ENCODE data around the gene MSL1.

The MSL1 gene

DNA sequence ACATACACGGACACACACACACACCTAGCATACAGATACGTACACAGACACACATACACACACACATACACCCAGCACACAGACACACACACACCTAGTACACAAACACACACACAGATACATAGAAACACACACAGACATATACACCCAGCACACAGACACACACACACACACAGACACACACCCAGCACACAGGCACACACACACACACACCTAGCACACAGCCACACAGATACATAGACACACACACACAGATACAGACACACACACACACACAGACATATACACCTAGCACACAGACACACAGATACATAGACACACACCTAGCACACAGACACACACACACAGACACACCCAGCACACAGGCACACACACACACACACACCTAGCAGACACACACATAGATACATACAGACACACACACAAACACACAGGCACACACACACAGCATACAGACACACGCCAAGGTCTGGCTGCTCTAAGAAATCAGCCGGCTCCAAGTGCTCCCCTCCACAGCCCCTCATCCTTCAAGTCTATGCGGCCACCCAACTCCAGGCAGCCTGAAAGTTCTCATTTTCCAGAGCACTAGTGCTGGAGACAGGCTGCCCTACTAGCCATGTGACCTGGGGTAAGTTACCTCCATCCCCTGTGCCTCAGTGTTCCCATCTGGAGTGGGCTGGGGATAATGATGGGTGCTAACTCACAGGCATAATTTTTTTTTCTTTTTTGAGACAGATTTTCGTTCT lies 34.5 kb upstream of the MSL1 start:
- Histone ChIP-seq H3K9me3 (ENCODE audit: insufficient read depth, low read length) (no peaks in the 10 kb centered on the region), H3K36me3 (ENCODE audit: low read length) (no peaks in the 10 kb centered on the region), H4K20me1 (ENCODE audit: low read depth, low read length) (no peaks in the 10 kb centered on the region), H3K4me3 (ENCODE audit: insufficient read depth, low read length, poor library complexity, severe bottlenecking) (no peak overlapping the region), H3K9ac (ENCODE audit: low read length) (no peak overlapping the region), H3K27ac (ENCODE audit: low read depth, low read length) (no peak overlapping the region), H3F3A (ENCODE audit: insufficient read depth) (no peaks in the 10 kb centered on the region), H2AFZ (ENCODE audit: low read depth, low read length, severe bottlenecking) (no peak overlapping the region), H3K9me2 (replicated peaks; ENCODE audit: insufficient read depth, low read length) (no peaks in the 10 kb centered on the region), H3K79me2 (ENCODE audit: insufficient read depth, low read length) (no peaks in the 10 kb centered on the region), H3K4me2 (ENCODE audit: low read depth, low read length, poor library complexity, severe bottlenecking) (no peak overlapping the region), H3K27me3 (ENCODE audit: low read length) (no peaks in the 10 kb centered on the region)
- TF ChIP-seq CTCF (IDR thresholded peaks at IDR 0.05; ENCODE audit: insufficient read depth, low read length, poor library complexity, severe bottlenecking) (no peak), EZH2phosphoT487 (conservative IDR thresholded peaks at IDR 0.05; ENCODE audit: low read length) (no peak)

DNA sequence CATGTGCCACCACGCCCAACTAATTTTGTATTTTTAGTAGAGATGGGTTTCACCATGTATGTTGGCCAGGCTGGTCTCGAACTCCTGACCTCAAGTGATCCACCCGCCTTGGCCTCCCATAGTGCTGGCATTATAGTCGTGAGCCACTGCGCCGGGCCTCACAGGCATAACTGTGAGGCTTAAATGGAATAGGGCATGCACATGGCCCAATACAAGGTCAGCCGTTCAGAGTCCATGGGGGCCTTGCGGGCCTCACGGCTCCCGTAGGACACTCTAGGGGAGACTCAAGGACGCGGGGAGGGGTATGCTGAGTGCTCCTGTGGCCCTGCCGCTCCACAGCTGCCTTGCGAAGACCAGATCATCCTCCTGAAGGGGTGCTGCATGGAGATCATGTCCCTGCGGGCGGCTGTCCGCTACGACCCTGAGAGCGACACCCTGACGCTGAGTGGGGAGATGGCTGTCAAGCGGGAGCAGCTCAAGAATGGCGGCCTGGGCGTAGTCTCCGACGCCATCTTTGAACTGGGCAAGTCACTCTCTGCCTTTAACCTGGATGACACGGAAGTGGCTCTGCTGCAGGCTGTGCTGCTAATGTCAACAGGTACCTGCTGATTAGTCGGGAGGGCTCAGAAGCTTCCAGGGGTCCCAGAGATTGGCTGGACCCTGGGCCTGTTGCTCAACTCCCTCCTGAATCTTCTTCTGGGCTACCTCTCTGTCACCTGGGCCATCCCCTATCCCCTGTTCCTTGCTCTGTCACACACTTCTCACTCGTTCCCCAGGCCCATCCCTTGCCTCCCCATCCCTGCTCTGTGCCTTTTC lies 33.7 kb upstream of the MSL1 start:
- Histone ChIP-seq H3K4me2 (ENCODE audit: low read depth, low read length, poor library complexity, severe bottlenecking) (no peak overlapping the region), H3K9me3 (ENCODE audit: insufficient read depth, low read length) (no peaks in the 10 kb centered on the region), H3K9me2 (replicated peaks; ENCODE audit: insufficient read depth, low read length) (no peaks in the 10 kb centered on the region), H3K9ac (ENCODE audit: low read length) (no peak overlapping the region), H3K79me2 (ENCODE audit: insufficient read depth, low read length) (no peaks in the 10 kb centered on the region), H3K27me3 (ENCODE audit: low read length) (no peaks in the 10 kb centered on the region), H4K20me1 (ENCODE audit: low read depth, low read length) (no peaks in the 10 kb centered on the region), H3K36me3 (ENCODE audit: low read length) (no peaks in the 10 kb centered on the region), H3K27ac (ENCODE audit: low read depth, low read length) (no peak overlapping the region), H2AFZ (ENCODE audit: low read depth, low read length, severe bottlenecking) (no peak overlapping the region), H3K4me3 (ENCODE audit: insufficient read depth, low read length, poor library complexity, severe bottlenecking) (no peak overlapping the region), H3F3A (ENCODE audit: insufficient read depth) (no peaks in the 10 kb centered on the region)
- no peak for TF ChIP-seq EZH2phosphoT487 (conservative IDR thresholded peaks at IDR 0.05; ENCODE audit: low read length)
- TF ChIP-seq CTCF (IDR thresholded peaks at IDR 0.05; ENCODE audit: insufficient read depth, low read length, poor library complexity, severe bottlenecking): no peak

- Histone ChIP-seq H3K36me3 (ENCODE audit: low read length) (no peaks in the 10 kb centered on the region), H3K4me2 (ENCODE audit: low read depth, low read length, poor library complexity, severe bottlenecking) (no peak overlapping the region), H3F3A (ENCODE audit: insufficient read depth) (no peaks in the 10 kb centered on the region), H3K9me3 (ENCODE audit: insufficient read depth, low read length) (no peaks in the 10 kb centered on the region), H3K27me3 (ENCODE audit: low read length) (no peaks in the 10 kb centered on the region), H3K4me3 (ENCODE audit: insufficient read depth, low read length, poor library complexity, severe bottlenecking) (no peak overlapping the region), H3K79me2 (ENCODE audit: insufficient read depth, low read length) (no peaks in the 10 kb centered on the region), H3K9me2 (replicated peaks; ENCODE audit: insufficient read depth, low read length) (no peaks in the 10 kb centered on the region), H3K9ac (ENCODE audit: low read length) (no peak overlapping the region), H4K20me1 (ENCODE audit: low read depth, low read length) (no peaks in the 10 kb centered on the region), H2AFZ (ENCODE audit: low read depth, low read length, severe bottlenecking) (no peak overlapping the region), H3K27ac (ENCODE audit: low read depth, low read length) (no peak overlapping the region)
- no peak for TF ChIP-seq CTCF (IDR thresholded peaks at IDR 0.05; ENCODE audit: insufficient read depth, low read length, poor library complexity, severe bottlenecking)
- no peak for TF ChIP-seq EZH2phosphoT487 (conservative IDR thresholded peaks at IDR 0.05; ENCODE audit: low read length)
Measured at GRCh38 chr17:40089077-40089895, 32.5 kb upstream of the MSL1 start.

Measured in SU-DHL-6 (cell line).